MM.1S (cell line): Measurements from ENCODE around the gene NFE2L3.

ENCODE experiments used
- EZH2 ChIP-seq: fragments of 300-600 bp; sonication (generic); optimal IDR thresholded peaks from 2 replicates; pipeline ENCODE3; 2017; ENCODE audit warnings: low read depth, mild to moderate bottlenecking, antibody characterized with exemption, low read length, mixed read lengths
- EZH2phosphoT487 ChIP-seq: fragments of 300-600 bp; sonication (generic); IDR thresholded peaks from 2 replicates; pipeline ENCODE4 v1.6.1; 2018; ENCODE audit warnings: antibody characterized with exemption, low read length
- TF ChIP-seq, protein P1 (sequence below): fragments of 300-600 bp; sonication (generic); IDR thresholded peaks from 2 replicates; pipeline ENCODE4 v1.5.1; 2016; ENCODE audit warnings: antibody characterized with exemption, low read length, mixed read lengths

GRCh38 chr7:26135551-26135950 lies 16.4 kb upstream of the NFE2L3 start:
- TF ChIP-seq, protein P1, sequence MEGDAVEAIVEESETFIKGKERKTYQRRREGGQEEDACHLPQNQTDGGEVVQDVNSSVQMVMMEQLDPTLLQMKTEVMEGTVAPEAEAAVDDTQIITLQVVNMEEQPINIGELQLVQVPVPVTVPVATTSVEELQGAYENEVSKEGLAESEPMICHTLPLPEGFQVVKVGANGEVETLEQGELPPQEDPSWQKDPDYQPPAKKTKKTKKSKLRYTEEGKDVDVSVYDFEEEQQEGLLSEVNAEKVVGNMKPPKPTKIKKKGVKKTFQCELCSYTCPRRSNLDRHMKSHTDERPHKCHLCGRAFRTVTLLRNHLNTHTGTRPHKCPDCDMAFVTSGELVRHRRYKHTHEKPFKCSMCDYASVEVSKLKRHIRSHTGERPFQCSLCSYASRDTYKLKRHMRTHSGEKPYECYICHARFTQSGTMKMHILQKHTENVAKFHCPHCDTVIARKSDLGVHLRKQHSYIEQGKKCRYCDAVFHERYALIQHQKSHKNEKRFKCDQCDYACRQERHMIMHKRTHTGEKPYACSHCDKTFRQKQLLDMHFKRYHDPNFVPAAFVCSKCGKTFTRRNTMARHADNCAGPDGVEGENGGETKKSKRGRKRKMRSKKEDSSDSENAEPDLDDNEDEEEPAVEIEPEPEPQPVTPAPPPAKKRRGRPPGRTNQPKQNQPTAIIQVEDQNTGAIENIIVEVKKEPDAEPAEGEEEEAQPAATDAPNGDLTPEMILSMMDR, result no peak
- no peak for TF ChIP-seq EZH2
- TF ChIP-seq EZH2phosphoT487, result no peak
